IMR-90 (cell line): ENCODE data around the gene ACTL6B.

Experiments
- BHLHE40 ChIP-seq: fragments of 150-350 bp; IDR thresholded peaks from 2 replicates; pipeline ENCODE4 v1.6.1; 2016; ENCODE audit warnings: mild to moderate bottlenecking, low read depth, low read length
- CEBPB ChIP-seq: IDR thresholded peaks from 2 replicates; pipeline ENCODE4 v1.6.1; 2012; ENCODE audit warnings: low read depth, low read length, improper control_type of control experiment
- CTCF ChIP-seq: conservative IDR thresholded peaks from 2 replicates; pipeline ENCODE4 v1.5.1; 2012; ENCODE audit warnings: mild to moderate bottlenecking, low read depth, low read length, improper control_type of control experiment
- ELK1 ChIP-seq: fragments of 150-350 bp; IDR thresholded peaks from 2 replicates; pipeline ENCODE4 v1.6.1; 2016; ENCODE audit warnings: low read depth, mild to moderate bottlenecking, low read length, moderate library complexity, borderline replicate concordance
- FOS ChIP-seq: fragments of 150-350 bp; IDR thresholded peaks from 2 replicates; pipeline ENCODE4 v1.6.1; 2016; ENCODE audit warnings: low read depth, low read length
- MAFK ChIP-seq: IDR thresholded peaks from 2 replicates; pipeline ENCODE4 v1.6.1; 2012; ENCODE audit warnings: low read depth, low read length, improper control_type of control experiment
- MAZ ChIP-seq: IDR thresholded peaks from 2 replicates; pipeline ENCODE4 v1.6.1; 2012; ENCODE audit warnings: low read depth, mild to moderate bottlenecking, low read length, improper control_type of control experiment, moderate library complexity, borderline replicate concordance
- MXI1 ChIP-seq: IDR thresholded peaks from 2 replicates; pipeline ENCODE4 v1.6.1; 2012; ENCODE audit warnings: low read depth, mild to moderate bottlenecking, low read length, moderate library complexity, borderline replicate concordance
- NFE2L2 ChIP-seq: fragments of 150-350 bp; IDR thresholded peaks from 2 replicates; pipeline ENCODE4 v1.6.1; 2016; ENCODE audit warnings: low read depth, mild to moderate bottlenecking, low read length
- POLR2A ChIP-seq: IDR thresholded peaks from 2 replicates; pipeline ENCODE4 v1.6.1; 2012; ENCODE audit warnings: mild to moderate bottlenecking, low read depth, low read length
- RAD21 ChIP-seq: IDR thresholded peaks from 2 replicates; pipeline ENCODE4 v1.6.1; 2012; ENCODE audit warnings: low read length, improper control_type of control experiment
- RFX5 ChIP-seq: IDR thresholded peaks from 2 replicates; pipeline ENCODE4 v1.8.0; 2012; ENCODE audit warnings: low read depth, mild to moderate bottlenecking, low read length, moderate library complexity
- SMC3 ChIP-seq: fragments of 150-350 bp; IDR thresholded peaks from 2 replicates; pipeline ENCODE4 v1.6.1; 2016; ENCODE audit warnings: low read depth, mild to moderate bottlenecking, antibody characterized with exemption, low read length, moderate library complexity

- TF ChIP-seq CTCF (no peak), POLR2A (no peak), NFE2L2 (no peak), CEBPB (no peak), ELK1 (no peak), FOS (no peak), RAD21 (no peak), MXI1 (no peak), MAFK (no peak), BHLHE40 (no peak), RFX5 (no peak), SMC3 (no peak), MAZ (no peak)
Observed at GRCh38 chr7:100607111-100607510, 49.1 kb downstream of the ACTL6B start.
